Adrenal gland (tissue), 5 donors: ENCODE data around the gene PLAU.

ENCODE experiments used
- CTCF ChIP-seq, 6 experiments: fragments of 450-650 bp in 4 of 6; fragments of 200-600 bp in 2 of 6; sonication (generic) in 1 of 6; IDR thresholded peaks; 1 replicate in 5 of 6; 2 replicates in 1 of 6; pipeline versions ENCODE4 v1.5.1 to v1.8.0; 2016 to 2021; ENCODE audit warnings: antibody characterized with exemption in 6 of 6, mild to moderate bottlenecking in 2 of 6, moderate library complexity in 1 of 6
- POLR2A ChIP-seq, 2 donors: fragments of 450-650 bp; IDR thresholded peaks; one replicate each; pipeline ENCODE4 v1.6.1; 2017; ENCODE audit warnings: antibody characterized with exemption in 2 of 2, mild to moderate bottlenecking in 2 of 2, moderate library complexity in 1 of 2
- donor health status: DM: no; HTN: no; CAD: no.

- TF ChIP-seq POLR2A (IDR thresholded peaks at IDR 0.05) (no peak), CTCF (IDR thresholded peaks at IDR 0.05) (no peak)
These were observed 39.4 kb downstream of the PLAU start for GRCh38 chr10:73950155-73950948.
